ENCODE measurements around the gene MAEA.
"Not testable (repeated sequence)": the region's sequence is repeated elsewhere in the genome, so short reads cannot be mapped to it uniquely, and the experiment has no call there.

The MAEA gene

DNA sequence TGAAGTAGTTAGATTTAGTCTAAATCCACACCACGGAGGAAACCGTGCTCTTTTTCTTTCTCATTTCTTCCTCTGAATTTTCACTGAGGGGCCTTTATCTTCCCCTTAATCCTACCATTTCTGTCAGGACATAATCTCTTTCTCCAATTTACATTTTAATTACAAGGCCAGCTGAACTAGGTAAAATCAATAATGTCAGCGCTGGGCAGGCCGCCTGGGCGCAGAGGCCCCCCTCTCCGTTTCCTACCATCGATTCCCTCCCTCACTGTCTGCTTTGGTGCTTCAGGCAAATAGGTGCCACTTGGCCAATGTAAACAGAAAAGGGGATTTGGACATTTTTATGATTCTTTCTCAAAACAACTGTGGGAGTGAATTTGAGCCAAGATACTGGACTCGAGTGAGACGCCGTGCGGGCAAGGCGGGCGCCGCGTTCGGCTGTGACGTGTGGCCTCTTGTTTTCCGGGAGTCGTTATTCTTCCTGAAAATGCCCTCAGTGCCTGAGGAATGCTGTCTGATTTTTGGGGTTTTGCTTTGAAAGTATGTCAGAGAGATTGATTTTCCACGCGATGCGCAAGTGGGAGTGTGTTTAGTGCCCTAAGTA, 79.9 kb downstream of the MAEA start:
- DNase-seq, result no peak

DNA sequence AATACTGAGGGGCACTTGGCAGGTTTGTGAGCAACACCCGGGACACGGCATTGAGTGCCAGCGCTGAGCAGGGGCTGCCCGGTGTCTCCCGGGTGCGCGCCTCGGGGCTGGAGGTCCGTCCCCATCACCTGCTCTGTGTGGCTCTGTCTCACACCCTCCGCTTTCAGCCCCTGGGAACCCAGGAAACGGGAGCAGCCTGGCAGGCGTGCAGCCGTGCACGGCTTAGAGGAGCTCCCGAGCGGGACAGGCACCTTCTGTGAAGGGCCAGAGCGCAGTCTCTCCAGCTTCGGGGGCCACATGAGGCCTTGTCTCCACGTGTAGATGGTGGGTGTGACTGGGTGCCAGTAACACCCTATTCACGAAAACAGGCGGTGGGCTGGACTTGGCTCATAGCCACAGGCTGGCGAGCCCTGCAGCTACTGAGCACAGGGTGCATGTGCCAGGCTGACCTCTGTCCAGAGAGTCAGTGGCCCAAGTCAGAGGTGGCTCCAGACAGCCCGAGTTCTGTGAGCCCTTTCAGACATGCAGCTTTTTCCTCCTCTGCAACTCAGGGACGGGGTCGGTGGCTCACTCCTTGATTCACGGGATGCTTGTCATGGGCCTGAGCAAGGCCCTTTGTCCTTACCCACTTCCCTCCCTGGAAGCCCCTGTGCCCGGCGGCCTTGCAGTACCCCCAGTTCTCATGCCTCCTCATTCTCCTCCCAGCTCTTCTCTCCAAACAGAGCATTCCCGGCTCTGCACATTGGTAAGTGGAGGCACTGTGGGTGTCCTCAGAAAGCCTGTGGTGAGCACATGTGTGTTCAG, 80.8 kb downstream of the MAEA start:
- DNase-seq, result no peak

GRCh38 chr4:1371176-1372165, 81.8 kb downstream of the MAEA start:
- DNase-seq, result no peak

GRCh38 chr4:1372576-1372975, 82.9 kb downstream of the MAEA start:
- DNase-seq, result not testable (repeated sequence)

GRCh38 chr4:1373892-1374705, 84.4 kb downstream of the MAEA start:
- DNase-seq, result no peak

GRCh38 chr4:1374706-1375045, 85.0 kb downstream of the MAEA start:
- no peak for DNase-seq

- DNase-seq, result no peak
Observed at GRCh38 chr4:1375051-1375721, 85.5 kb downstream of the MAEA start.

DNA sequence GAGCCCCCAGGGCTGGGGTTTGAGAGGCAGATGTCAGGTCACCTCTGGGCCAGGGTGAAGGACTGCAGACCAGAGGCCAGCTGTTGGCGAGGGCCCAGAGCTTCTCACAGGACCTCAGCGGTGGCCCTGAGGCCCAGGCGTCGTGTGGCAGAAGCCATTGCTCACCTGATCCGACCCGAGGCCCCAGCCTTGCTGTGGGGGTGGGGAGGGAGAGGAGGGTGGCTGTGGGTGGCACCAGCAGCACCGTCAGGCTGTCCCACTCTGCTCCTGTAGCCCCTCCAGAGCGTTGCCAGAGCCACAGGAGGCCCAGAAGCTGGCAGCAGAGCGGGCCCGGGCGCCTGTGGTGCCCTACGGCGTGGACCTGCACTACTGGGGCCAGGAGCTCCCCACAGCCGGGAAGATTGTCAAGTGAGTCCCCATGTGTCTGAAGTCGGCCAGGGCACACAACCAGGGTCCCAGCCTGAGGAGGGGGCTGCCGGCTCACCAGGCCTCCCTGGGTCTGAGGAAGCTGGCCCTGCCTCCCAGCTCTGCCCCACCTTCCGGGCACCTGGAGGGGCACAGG, 86.2 kb downstream of the MAEA start:
- no peak for DNase-seq

GRCh38 chr4:1376391-1376840, 86.7 kb downstream of the MAEA start:
- no peak for DNase-seq

GRCh38 chr4:1376841-1377605, 87.3 kb downstream of the MAEA start:
- no peak for DNase-seq

DNA sequence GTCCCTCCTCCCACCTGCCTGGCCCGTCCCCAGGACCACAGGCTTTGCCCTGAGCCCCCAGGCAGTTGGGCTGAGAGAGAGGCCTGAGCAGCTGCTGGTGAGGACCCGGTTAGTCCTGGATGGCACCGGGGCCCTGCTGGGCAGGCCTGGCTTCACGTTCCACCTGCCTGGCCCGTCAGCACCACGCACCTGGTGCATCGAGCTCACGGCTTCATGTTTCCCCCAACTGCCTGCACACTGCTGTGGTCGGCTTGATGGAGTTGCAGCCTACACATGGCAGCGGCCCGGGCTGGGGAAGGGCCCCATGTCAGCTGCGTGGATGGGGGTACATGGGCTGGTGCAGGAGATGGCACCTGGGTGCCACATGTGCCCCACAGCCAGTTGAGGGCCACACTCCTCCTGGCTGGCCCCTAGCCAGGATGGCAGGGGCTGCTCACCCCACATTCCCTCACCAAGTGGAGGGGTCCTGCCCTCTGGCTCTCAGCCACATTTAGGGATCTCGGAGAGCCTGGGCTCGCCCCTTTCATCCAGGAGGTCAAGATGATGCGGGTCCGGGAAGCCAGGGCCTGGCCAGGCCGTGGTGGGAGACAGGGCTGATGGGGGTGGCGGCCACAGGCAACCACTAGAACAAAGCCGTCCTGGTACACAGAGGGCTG, 88.0 kb downstream of the MAEA start:
- no peak for DNase-seq

- no peak for DNase-seq
Observed at GRCh38 chr4:1378559-1379231, 89.0 kb downstream of the MAEA start.

- no peak for DNase-seq
Observed at GRCh38 chr4:1379351-1379781, 89.7 kb downstream of the MAEA start.

DNA sequence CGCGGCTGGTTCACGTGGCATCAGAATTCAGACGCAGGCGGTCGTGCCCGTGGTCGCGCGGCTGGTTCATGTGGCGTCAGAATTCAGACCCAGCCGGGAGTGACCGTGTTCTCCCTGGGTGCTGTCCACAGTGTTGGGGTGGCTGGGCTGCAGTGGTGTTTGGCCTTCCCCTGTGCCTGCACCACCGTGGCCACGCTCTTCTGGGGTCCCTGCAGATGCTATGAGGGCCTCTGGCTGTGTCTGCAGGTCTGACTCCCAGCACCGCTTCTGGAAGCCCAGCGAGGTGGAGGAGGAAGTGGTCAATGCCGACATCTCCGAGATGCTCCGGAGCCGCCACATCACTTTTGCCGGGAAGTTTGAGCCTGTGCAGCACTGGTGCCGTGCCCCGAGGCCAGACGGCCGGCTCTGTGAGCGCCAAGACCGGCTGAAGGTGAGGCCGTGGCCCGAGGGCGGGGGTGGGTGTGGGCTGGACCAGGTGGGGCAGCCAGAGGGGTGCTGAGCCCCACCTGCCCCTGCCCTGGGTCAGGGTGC, 90.2 kb downstream of the MAEA start:
- DNase-seq, result no peak

GRCh38 chr4:1380368-1381151, 90.9 kb downstream of the MAEA start:
- no peak for DNase-seq

DNA sequence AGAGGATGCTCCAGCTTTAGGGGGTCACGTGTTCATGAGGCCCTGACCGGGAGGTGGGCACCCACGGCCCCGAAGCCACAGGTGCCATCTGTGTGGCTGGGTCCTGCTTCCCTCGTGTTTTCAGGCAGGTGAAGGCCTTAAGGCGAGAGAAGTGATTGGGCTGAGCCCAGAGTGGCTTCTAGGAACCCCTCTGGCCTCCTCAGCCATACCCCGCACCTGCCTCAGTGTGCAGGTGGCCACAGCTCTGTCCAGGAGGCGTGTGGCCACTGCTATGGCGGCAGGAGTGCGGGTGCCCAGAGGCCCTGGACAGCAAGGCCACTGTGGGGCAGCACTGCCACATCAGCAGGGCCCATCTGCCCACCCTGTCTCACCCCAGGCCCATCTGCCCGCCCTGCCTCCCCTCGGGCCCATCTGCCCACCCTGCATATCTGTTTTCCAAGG, 91.5 kb downstream of the MAEA start:
- DNase-seq, result no peak

DNA sequence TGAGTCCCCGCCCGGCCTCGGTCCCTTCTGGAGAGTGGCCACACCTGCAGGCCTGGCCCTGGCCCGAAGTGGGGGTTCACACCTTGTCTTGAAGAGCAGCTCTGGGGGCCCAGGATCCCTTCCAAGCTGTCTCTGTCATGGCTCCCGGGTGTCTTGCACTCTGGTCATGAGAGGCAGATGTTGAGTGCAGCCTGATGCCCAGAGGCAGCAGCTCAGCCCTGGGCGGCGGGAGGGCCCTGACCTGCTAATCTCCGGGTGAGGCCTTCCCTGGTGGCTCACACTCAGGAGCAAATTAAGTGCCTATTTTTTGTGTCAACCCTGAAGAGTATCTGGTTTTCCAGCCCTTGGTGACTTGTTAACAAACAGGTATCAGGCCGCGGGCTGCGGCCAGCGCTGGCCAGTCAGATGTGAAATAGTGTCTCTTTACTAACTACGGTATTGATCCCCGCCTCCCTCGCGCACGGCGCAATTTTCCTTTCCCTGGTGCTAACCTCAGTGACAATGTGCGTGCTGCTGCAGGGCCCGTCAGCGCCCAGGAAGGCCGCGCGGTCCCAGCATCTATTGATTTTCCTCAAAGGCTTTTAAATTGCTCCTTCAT, 92.4 kb downstream of the MAEA start:
- no peak for DNase-seq

All from T1000 (cell line).